AG20443 (cell line): ENCODE results near the gene DRGX.

Source experiments
- DNase-seq: peaks from one replicate; pipeline ENCODE4 v3.0.0; 2012; ENCODE audit warnings: low spot score, mixed read lengths

The DRGX gene

DNA sequence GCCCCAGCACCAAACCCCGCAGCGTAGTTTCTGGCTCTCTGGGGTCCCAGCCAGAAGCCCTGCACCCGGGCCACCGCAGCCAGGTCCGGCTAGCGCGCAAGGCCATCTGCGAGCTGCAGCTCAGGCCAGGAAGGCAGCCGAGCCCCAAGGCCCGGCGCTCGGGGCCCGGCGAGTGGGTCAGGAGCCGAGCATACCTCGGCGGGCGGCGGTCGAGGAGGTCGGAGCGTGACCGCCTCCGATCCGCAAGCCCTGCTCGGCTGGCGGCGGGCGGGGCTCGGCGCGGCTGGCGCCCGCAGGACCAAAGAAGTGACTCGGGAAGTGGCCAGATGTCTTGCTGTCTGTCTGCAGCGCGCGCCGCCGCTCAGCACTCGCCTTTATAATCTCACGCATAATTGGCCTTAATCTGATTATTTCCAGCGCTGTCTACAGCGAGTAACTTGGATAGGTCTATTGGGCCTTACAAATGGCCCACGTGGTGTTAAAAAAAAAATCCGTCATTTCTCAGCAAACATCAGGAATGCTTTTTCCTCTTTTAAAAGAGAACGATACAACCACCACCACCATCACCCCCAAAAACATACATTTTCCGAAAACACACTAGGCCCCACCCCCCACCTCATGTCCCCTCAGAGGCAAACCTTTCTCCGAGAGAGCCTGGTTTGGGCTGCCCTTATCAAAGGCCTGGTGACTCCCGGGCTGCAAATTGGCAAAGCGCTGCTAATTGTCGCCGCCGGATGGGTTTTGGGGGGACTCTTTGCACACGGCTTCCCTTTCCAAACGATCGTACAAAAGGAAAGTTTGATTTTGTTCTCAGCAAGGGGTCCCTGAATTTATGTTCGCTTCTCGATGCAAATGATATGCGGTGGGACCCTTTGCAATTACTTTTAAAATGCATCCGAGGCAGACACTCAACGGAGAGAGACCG lies at the start of gene DRGX:
Gene DRGX (minus strand): TSS at position 349 of the 925 bp plus-strand sequence. CDS start 649 bp downstream, outside the sequence.
- no peak for DNase-seq

DNA sequence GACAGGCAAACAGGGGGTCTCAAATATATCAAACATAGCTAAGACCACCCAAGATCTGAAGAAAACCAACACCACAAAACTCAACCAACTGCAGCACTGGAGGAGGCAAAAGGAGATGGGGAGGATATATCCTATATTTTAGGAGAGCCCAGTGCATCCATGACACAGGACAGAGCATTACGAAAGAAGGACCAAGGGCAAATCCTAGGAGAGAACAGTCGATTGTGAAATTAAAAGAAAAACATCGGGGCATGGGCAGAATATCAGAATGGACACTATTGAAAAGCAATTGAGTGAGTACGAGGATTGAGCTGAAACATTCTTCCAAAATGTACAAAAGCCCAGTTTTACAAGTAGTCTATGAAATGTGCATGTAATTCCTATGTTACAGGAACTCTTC lies 48.5 kb upstream of the DRGX start:
- no peak for DNase-seq

DNA sequence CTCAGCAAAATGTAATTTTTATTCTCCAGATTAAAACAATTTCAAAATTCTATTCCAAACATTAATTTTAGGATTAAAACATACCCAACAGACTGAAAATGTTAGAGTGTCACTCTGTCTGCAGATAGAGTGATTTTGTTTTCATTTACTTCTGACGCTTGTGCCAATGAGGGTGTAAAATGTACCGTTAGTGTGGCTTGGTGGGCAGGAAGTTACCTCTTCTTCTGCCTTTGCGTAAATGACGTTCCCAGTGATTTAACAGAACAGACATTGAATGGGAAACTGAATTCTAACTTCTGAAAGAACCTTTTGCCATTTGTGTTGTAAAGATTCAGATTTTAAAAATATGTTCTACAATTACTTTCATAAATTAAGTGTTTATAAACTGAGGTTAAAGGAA lies 47.0 kb upstream of the DRGX start:
- no peak for DNase-seq

DNA sequence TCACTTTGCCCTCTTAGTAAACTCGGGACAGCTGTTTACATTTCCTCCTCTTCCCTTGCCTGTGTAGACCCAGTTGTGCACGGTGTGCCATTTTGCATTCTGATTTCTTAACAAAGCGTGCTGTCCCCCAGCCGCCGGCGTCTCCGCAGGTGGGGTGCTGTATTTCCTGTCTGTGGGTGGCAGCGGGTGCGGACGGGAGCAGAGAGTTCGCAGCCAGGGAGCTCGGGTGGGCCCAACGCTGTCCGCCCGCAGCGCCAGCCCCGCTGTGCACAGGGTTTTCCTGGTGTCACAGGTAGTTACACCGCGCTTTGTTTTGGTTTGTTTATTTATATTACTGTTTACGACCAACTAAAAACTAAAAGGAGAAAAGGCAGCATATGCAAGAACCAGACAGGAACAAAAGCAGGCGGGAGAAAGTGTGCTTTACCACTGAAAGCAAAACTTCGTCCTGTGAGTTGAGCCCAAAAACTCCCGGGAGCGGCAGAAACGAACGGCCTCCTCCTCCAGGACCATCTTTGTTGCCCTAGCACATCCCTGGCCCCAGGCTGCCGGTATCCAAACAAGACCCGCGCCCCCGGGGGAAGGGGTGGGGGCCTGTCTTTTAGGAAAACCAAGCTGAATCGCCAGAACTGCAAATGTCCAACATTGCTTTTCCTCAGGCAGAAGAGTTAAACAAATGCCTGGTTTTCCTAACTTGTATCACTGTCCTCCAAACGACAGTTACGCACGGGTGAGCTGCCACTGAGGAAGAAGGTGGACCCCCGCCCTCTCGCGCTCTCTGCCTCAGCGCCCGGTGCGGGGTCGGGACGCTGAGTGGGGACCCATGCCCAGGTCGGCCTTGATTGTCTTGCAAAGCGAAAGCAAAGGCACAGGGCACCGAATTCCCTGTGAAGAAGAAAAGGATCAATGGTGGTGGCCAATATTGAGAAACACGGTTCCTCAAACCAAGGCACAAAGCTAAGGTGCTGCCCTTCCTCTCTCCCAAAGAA lies 45.9 kb upstream of the DRGX start:
- no peak for DNase-seq

DNA sequence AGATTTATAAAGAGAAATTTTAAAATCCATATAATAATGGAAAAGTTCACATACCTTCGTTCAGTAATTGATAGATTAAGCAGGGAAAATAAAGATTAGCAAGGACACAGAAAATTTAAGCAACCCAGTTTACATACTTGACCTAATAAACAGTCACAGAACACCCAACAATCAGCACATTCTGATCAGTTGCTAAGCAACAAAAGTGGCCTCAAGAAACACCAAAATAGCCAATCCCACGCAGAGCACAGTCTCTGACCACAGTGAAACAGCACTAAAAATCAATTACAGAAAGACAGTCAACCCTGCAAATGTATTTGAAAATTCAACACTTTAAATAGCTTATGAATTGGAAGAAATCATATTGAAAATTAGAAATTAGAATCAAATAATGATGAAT lies 39.3 kb upstream of the DRGX start:
- no peak for DNase-seq

DNA sequence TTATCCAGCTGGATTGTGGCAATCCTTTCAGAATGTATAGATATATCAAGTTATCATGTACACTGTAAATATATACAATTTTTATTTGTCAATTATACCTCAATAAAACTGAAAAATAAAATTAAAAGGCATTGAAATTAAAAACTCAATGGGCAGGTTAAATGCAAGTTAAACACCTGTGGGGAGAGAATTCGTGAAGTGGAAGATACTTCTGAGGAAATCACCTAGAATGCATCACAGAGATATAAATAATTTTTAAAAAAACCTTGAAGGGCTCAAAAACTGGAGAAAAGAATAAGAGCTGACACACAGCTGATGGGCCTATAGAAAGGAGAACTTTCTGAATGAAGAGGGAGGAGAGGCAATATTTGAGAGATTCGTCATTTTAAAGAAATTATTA lies 37.2 kb upstream of the DRGX start:
- DNase-seq = no peak

DNA sequence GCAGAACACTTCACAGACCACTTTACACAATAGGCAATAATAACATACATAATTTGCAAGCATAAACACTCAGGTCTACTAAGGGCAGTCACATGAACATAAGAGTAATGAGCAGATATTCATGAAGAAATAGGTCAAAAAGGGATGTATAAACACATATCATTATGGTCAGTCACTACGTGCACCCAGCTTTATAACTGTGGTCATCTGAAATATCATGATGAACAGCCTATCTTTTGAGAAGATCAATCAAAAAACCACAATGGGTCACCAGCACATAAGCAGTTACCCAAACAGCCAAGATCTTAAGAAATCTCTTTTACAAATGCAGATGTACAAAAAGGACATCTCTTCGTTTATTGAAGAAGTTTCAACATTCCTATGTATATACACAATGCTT lies 35.5 kb upstream of the DRGX start:
- DNase-seq = no peak

DNA sequence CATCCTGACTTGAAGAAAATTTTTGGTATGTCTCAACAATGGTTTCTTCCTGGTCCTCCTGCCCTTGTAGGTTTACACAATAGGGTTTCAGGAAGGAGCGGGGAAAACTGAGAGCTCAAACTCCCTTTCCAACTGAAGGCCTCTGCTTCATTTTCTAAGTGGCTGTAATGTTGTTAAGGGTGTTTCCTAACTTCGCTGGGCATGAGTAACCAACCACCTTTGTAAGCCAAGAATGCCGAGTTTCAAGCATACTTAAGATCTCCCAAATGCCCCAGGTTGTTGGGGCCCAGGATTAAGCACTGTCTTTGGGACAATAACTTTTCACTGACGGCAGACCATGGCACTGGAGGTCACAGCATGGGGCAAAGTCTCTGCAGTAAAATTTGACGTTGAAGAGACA lies 33.6 kb upstream of the DRGX start:
- DNase-seq = no peak

DNA sequence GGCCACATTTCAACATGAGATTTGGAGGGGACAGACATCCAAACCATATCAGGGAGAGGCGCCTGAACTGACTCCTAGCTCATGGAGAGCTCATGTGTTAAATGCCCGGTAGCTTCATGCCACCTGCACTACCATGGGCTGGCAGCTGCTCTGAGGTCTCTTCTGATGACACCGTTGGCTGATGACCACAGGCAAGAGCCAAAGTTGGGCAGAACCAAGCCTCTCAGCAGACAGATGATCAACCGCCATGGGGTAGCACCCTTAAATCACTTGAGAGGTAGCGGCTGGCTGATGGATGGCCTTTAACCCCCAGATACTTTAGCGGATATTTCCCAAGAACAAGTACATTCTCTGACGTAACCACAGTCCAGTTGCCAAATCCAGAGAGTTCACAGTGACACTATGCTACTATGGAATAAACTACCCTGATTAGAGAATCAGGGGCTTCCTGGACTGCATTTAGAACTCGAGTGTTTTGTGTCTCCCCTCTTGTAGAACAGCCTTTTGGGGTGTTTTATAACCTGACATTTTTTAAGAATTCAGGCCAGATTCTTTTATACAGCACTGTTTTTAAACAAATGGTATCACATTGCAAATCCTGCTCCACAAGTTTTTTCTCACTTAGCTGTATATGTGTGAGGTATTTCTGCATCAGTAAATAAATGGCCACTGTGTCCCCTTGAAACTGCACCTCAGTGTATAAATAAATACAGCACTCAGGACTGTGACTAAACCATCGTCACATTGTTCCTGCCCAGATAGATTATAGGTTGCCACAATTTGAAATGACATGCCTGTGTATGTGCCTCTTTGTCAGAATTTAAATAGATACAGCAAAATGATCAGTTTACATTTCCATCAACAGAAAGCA lies 30.8 kb upstream of the DRGX start:
- DNase-seq = no peak

DNA sequence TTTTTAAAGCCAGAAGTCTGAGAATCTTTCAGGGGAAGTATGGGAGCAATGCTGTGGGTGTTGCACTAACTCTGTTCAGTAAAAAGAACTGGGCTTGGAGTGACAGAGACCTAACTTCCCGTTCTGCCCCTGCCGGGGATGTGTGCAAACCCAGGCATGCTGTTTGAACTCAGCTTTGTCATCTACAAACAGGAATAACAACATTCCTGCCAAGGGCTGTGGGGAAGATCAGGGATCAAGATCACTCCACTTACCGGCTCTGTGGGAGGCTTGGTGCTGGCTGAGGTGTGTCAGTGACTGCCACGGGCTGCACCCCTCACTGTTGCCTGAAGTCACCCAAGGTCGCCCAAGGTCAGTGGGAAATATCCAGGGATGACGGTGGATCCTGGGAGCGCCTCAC lies 23.1 kb upstream of the DRGX start:
- DNase-seq = no peak

DNA sequence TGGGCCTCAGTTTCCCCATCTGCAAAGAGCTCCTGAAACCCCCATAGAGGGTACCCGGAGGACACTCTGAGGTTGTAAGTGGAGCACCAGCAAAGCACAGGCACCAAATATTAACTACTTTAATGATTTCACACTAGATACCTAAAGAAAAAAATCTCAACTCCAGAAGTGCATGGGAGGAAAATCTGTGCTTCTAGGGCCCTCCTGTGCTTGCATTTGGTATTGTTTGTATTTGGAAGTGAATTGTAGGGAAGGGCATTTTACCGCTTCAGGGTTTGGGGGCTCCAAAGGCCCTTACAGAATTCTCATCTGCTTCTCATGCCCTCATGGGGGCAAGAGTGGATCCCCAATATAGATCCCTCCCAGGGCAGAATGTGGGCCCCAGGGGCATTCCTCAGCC lies 22.4 kb upstream of the DRGX start:
- DNase-seq = no peak

DNA sequence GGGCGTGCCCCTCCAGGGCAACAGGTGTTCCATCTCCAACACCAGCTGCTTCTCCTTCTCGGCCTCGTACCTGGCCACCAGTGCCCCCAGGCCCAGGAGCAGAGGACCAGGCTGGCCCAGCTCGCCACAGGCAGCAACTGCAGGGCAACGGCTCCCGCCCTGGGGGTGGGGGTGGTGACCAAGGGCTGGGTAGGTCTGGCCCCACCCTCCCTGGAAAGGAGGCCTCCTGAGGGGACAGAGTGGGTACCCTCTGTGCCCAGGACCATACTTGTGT lies 22.1 kb upstream of the DRGX start:
- no peak for DNase-seq

DNA sequence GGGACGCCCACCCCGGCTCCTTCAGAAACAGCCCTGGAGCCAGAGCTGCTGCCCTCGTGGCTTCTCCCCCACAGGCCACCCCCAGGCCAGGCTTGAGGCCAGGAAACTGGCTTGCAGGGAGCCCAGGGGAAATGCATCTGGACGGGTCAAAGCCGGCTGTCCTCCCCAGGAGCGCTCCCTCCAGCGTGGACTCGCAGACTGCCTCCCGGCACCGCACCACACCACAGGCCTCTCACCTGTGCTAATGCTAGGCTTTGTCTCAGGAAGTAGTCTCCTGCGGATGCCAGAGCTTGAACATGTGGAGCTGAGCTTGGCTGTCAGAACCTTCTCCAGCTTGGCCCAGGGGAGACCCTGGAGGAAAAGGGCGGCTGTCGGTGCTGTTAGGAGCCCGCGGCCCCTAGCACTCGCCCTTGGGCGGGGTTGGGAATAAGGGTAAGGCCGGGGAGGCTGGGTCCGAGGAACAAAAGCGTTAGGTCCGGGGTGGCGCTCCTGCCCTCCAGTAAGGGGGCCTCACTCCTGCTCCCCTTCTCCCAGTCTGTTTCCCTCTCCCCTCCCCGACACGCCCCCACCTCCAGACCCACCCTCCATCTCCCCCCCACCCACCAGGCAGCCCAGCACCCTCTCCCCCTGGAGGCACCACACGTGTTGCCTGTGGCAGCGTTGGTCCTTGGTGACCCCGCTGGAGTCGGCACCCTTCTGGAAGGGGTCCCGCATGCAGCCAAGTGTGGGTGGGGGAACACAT lies 21.6 kb upstream of the DRGX start:
- no peak for DNase-seq

DNA sequence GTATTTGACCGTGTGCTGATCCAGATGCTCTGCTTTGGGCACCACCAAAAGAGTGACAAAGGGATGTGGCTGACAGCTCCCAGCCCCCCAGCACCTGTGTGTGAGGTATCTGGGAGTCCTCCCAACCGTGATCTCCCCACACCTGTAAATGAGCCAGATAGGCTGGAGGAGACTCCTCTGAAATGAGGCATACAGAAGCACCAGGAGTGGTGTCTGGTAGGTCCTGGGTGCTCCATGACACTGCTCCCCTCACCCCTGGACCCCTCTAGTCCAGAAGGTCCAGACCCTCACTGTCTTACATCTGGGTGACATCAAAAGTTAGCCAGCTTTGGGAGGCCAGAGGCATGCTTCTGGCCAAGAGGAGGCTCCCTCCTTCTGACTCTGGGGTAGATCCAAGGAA lies 20.0 kb upstream of the DRGX start:
- DNase-seq = peak; percentile 3

DNA sequence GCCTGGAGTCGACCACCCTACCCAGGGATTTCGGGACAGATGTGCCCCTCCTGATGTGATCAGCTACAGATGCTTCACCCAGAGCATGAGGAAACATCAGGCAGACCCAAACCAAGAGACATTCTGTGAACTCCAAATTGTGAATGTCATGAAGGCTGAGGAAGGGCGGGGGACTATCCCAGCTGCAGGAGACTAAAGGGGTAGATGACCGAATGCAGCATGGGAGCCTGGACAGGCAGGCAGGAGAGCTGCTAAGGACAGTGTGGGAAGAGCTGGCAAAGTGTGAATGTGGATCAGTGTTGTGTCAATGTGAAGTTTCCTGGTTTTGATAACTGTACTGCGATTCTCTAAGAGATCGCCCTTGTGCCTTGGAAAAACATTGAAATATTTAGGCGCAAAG lies 19.2 kb upstream of the DRGX start:
- DNase-seq = no peak

DNA sequence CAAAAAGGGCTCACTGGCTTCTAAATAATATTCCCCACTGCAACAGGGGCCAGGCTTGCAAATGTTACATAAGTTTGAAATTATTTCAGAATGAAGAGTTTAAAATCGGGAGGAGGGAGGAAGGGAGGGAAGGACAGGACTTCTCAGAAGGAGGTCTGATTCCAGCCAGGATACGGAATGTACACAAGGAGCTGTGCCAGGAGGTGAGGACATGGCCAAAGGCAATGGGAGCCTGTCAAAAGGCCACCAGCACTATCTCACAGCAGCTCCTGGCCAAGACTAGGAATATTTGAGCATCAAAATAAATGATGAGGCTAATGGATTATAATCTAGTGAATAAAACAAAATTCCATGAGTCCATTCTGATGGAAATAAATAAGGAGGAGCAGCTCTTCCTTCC lies 18.6 kb upstream of the DRGX start:
- DNase-seq = no peak

DNA sequence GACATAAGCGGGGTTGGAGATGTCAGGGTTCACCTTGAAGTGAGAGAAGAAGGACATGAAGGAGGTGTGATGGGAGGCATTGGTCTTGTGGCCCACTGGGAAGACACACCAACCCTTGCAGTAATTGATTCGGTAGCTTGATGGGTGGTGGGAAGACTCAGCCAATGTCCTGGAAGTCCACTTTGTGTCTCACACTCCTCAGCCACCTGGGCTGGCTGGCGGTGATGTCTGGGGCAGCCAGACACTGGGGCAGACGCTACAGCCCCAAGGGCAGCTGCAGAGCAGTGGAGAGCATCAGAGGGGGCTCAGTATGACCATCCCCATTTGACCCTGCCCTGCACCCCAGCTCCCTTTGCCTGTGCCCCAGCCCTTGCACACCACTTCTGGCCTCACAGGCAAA lies 16.7 kb upstream of the DRGX start:
- DNase-seq = no peak

DNA sequence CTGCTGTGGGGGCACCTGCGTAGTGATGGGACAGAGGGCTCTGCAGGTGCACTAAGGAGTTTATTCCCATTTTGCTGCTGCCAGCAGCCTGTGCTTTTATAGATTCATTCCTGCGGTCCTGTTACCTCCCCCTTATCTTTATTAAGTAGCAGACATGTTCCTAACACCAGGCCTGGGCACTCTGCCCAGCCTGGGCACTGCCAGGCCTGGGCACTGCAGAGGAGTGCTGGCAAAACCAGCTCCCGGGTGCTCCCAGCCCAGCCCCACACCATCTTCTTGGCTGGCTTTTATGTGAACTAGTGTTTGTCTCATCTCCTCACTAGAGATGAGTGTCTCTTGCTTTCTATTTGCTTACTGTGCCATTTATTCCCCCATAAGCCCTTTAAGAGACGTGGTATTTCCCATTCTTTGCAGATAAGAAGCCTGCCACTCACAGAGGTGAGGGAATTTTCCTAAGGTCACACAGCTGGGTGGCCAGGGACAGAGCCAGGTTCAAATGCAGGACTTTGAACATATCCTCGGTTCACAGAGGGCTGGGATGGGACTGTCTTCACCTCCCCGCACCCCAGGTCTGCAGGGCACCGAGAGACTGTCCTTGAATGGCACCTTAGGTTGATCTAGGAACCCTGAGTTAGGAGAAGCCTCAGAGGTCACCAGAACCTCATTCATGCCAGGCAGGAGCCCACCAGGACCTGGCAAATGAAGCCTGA lies 14.6 kb upstream of the DRGX start:
- no peak for DNase-seq

DNA sequence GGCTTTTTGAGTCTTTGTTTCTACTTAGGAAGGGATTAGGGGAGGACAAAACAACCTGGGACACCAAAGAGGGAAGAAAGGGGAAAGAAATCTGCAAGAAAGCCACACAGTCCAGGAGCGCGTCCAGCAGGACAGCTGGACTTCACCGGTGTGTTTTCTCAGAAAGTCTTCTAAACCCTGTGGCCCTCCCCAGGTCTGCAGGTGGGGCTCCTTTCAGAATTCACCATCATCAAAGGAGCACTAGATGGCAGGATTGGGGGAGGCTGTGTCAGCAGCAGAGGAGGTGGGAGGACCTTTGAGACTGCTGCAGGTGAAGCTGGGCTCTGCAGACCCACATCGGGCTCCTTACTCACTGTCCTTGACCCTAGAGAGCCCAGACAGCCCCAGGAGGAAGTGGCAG lies 13.9 kb upstream of the DRGX start:
- no peak for DNase-seq

DNA sequence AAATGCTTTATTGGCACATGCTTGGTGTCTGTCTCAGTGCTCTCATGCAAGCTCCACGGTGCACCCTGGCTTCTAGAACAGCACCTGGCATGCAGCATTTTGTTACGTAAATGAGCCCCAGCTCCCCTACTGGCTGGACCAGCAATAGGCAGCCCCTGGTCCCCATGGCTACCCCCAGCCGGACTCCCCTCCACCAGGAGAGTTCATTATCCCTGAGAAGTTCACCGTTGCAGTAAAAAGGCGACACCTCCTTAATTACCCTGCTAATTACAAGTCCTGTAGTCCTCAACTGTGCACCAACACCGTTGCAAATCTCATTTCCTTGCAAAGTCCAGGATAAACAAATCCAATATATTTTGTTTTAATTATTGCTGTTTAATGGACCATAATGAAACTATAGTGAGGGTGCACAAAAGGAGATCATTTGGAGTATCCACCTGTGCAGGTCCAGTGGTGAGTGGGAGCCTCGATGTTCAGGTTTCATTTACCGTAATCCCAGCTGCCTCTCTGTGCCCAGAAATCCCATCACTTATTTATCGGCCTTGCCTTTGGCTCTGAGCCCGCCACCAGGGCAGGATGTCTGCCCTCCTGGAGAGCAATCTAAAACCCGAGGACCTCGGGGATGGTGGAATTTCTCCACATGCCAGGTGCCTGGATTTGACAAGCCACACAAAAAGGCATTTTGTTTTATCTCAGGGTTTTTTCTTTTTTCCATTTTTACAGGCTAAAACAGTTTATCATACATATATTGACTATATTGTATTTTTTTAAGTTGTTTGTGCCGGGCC lies 12.8 kb upstream of the DRGX start:
- DNase-seq = no peak
